Loucy (cell line): ENCODE measurements around the gene ZNF423.

ENCODE experiments used
- H2AFZ ChIP-seq: fragments of 200-600 bp; sonication (generic); 2 replicates; pipeline ENCODE4 v1.6.0; 2016; ENCODE audit warnings: antibody characterized with exemption, mild to moderate bottlenecking, low read length, moderate library complexity
- H3F3A ChIP-seq: fragments of 200-600 bp; 2 replicates; pipeline ENCODE4 v1.6.0; 2016; ENCODE audit warnings: antibody characterized with exemption, low read depth, mild to moderate bottlenecking
- H3K27me3 ChIP-seq: fragments of 200-600 bp; sonication (generic); 2 replicates; pipeline ENCODE4 v1.6.1; 2014; ENCODE audit warnings: low read length, mild to moderate bottlenecking; ENCODE audit not compliant: insufficient read depth, poor library complexity, severe bottlenecking
- H3K36me3 ChIP-seq: fragments of 200-600 bp; sonication (generic); 2 replicates; pipeline ENCODE4 v1.6.1; 2016; ENCODE audit warnings: low read length; ENCODE audit not compliant: insufficient read depth
- H3K4me1 ChIP-seq: fragments of 200-600 bp; sonication (generic); 2 replicates; pipeline ENCODE4 v1.5.1; 2014; ENCODE audit warnings: low read length, mild to moderate bottlenecking; ENCODE audit not compliant: insufficient read depth, poor library complexity, severe bottlenecking
- H3K4me2 ChIP-seq: fragments of 200-600 bp; sonication (generic); 2 replicates; pipeline ENCODE4 v1.6.0; 2014; ENCODE audit warnings: antibody characterized with exemption, low read length, low read depth, mild to moderate bottlenecking; ENCODE audit not compliant: poor library complexity, severe bottlenecking
- H3K4me3 ChIP-seq: fragments of 200-600 bp; sonication (generic); 2 replicates; pipeline ENCODE4 v1.5.1; 2014; ENCODE audit warnings: low read length, mild to moderate bottlenecking, mixed read lengths; ENCODE audit not compliant: poor library complexity, severe bottlenecking
- H3K79me2 ChIP-seq: fragments of 200-600 bp; sonication (generic); 2 replicates; pipeline ENCODE4 v1.6.1; 2014; ENCODE audit warnings: low read length; ENCODE audit not compliant: insufficient read depth
- H3K9ac ChIP-seq: fragments of 200-600 bp; sonication (generic); 2 replicates; pipeline ENCODE4 v1.6.0; 2014; ENCODE audit warnings: mild to moderate bottlenecking, low read depth, low read length, moderate library complexity; ENCODE audit not compliant: poor library complexity, severe bottlenecking
- H3K9me2 ChIP-seq: fragments of 200-600 bp; sonication (generic); replicated peaks from 2 replicates; pipeline ENCODE4 v1.6.1; 2016; ENCODE audit warnings: low read depth, low read length, mixed read lengths
- H3K9me3 ChIP-seq: fragments of 200-600 bp; sonication (generic); 2 replicates; pipeline ENCODE4 v1.6.1; 2014; ENCODE audit warnings: mild to moderate bottlenecking, antibody characterized with exemption, low read length, low read depth; ENCODE audit not compliant: insufficient read depth
- H4K20me1 ChIP-seq: fragments of 200-600 bp; sonication (generic); 2 replicates; pipeline ENCODE4 v1.6.0; 2014; ENCODE audit warnings: antibody characterized with exemption, low read length, mild to moderate bottlenecking; ENCODE audit not compliant: insufficient read depth, poor library complexity, severe bottlenecking
- CTCF ChIP-seq: fragments of 200-600 bp; sonication (generic); conservative IDR thresholded peaks from 2 replicates; pipeline ENCODE4 v1.5.1; 2014; ENCODE audit warnings: mild to moderate bottlenecking, antibody characterized with exemption, low read length
- EZH2phosphoT487 ChIP-seq: fragments of 200-600 bp; IDR thresholded peaks from 2 replicates; pipeline ENCODE4 v1.6.1; 2018; ENCODE audit warnings: antibody characterized with exemption, mild to moderate bottlenecking, moderate library complexity, borderline replicate concordance

The ZNF423 gene

GRCh38 chr16:49524947-49525315 lies 331.0 kb downstream of the ZNF423 start:
- Histone ChIP-seq H3F3A (no peaks in the 10 kb centered on the region), H3K4me2 (no peak overlapping the region), H2AFZ (no peak overlapping the region), H4K20me1 (no peaks in the 10 kb centered on the region), H3K9me3 (no peaks in the 10 kb centered on the region), H3K9ac (no peak overlapping the region), H3K4me3 (no peak overlapping the region), H3K27me3 (no peaks in the 10 kb centered on the region), H3K79me2 (no peaks in the 10 kb centered on the region), H3K36me3 (no peaks in the 10 kb centered on the region), H3K9me2 (no peaks in the 10 kb centered on the region), H3K4me1 (no peaks in the 10 kb centered on the region)
- TF ChIP-seq EZH2phosphoT487 (no peak), CTCF (no peak)

- TF ChIP-seq CTCF (no peak), EZH2phosphoT487 (no peak)
Measured at GRCh38 chr16:49524216-49524946, 331.5 kb downstream of the ZNF423 start.

GRCh38 chr16:49523435-49524159 lies 332.3 kb downstream of the ZNF423 start:
- H3K79me2 ChIP-seq: no peaks in the 10 kb centered on the region
- no peaks in the 10 kb centered on the region for H3K9me2 ChIP-seq
- no peaks in the 10 kb centered on the region for H3K27me3 ChIP-seq
- no peaks in the 10 kb centered on the region for H3K4me1 ChIP-seq
- no peaks in the 10 kb centered on the region for H3K9me3 ChIP-seq
- no peak overlapping the region for H2AFZ ChIP-seq
- H3F3A ChIP-seq: no peaks in the 10 kb centered on the region
- no peak overlapping the region for H3K4me2 ChIP-seq
- H4K20me1 ChIP-seq: no peaks in the 10 kb centered on the region
- no peak overlapping the region for H3K9ac ChIP-seq
- H3K4me3 ChIP-seq: no peak overlapping the region
- TF ChIP-seq CTCF (no peak), EZH2phosphoT487 (no peak)
- H3K36me3 ChIP-seq: no peaks in the 10 kb centered on the region

More at GRCh38 chr16:49524216-49524946, 331.5 kb downstream of the ZNF423 start:
- Histone ChIP-seq H3K4me1 (no peaks in the 10 kb centered on the region), H3K9ac (no peak overlapping the region), H2AFZ (no peak overlapping the region), H3K4me2 (no peak overlapping the region), H3K9me2 (no peaks in the 10 kb centered on the region), H3K9me3 (no peaks in the 10 kb centered on the region), H3K4me3 (no peak overlapping the region), H3K36me3 (no peaks in the 10 kb centered on the region), H3F3A (no peaks in the 10 kb centered on the region), H3K27me3 (no peaks in the 10 kb centered on the region), H3K79me2 (no peaks in the 10 kb centered on the region), H4K20me1 (no peaks in the 10 kb centered on the region)
